Measurements from ENCODE around the gene BHMT. TPM values are rescaled to one million over a fixed set of nuclear protein-coding genes. Genes with fewer than 3 reads are reported as not detected.
A peak's percentile ranks its signal among the peaks of the same experiment; 100 is the strongest.

The BHMT gene
- total and polyA plus RNA-seq, 2 experiments from 2014 or later = 2.6 to 4.2 TPM

- TF ChIP-seq ZNF462 (CRISPR knock-in tag; IDR thresholded peaks at IDR 0.05) (no peak), CREB1 (CRISPR knock-in tag; IDR thresholded peaks at IDR 0.05; ENCODE audit: low read depth) (no peak), NANOG (IDR thresholded peaks at IDR 0.05; ENCODE audit: borderline replicate concordance) (no peak)
Measured at GRCh38 chr5:79171635-79172245, 60.1 kb downstream of the BHMT start (continued).

- Mint-ChIP-seq H3K4me1 (peaks cover 24% of the 10 kb centered on the region), H3K27me3 (ENCODE audit: insufficient read depth, low read depth, poor library complexity) (peaks cover 3% of the 10 kb centered on the region), H3K27ac (no peak overlapping the region), H3K4me3 (no peak overlapping the region), H3K9me3 (no peaks in the 10 kb centered on the region), H3K36me3 (ENCODE audit: low read depth) (no peaks in the 10 kb centered on the region)
- Histone ChIP-seq H3K79me2 (replicated peaks; ENCODE audit: insufficient read depth) (no peaks in the 10 kb centered on the region), H3K27ac (ENCODE audit: low read depth) (no peak overlapping the region), H4K20me1 (replicated peaks; ENCODE audit: insufficient read depth) (no peaks in the 10 kb centered on the region), H3K9me2 (ENCODE audit: insufficient read depth) (0 out of 2 replicates have a peak, but pooled peaks cover 2% of the 10 kb centered on the region), H3K4me1 (ENCODE audit: insufficient read depth) (peaks cover 20% of the 10 kb centered on the region), H3K4me2 (0 out of 2 replicates have a peak overlapping the region, but pooled peaks have one; percentile 28), H3F3A (replicated peaks; ENCODE audit: low read depth) (no peaks in the 10 kb centered on the region), H2AFZ (peak overlapping the region; percentile 19), H3K36me3 (ENCODE audit: insufficient read depth) (no peaks in the 10 kb centered on the region), H3K4me3 (no peak overlapping the region), H3K27me3 (ENCODE audit: insufficient read depth) (no peaks in the 10 kb centered on the region)
- DNase-seq (ENCODE audit: low spot score) = peak; percentile 23
- ATAC-seq = peak; percentile 74
- TF ChIP-seq ETS1 (IDR thresholded peaks at IDR 0.05) = no peak
- TF ChIP-seq JUNB (IDR thresholded peaks at IDR 0.05; ENCODE audit: unreplicated experiment) = no peak
- TF ChIP-seq REST (IDR thresholded peaks at IDR 0.05; ENCODE audit: unreplicated experiment) = no peak
- no peak for TF ChIP-seq ZNF331 (CRISPR knock-in tag; IDR thresholded peaks at IDR 0.05; ENCODE audit: low read depth)
Measured at GRCh38 chr5:79172269-79172668, 60.7 kb downstream of the BHMT start.

Measured in GM23338 (cell line).